HepG2 (cell line): ENCODE data around the gene PRAMEF13. TPM values are rescaled to one million over a fixed set of nuclear protein-coding genes. Genes with fewer than 3 reads are reported as not detected.
"Not testable (repeated sequence)": the region's sequence is repeated elsewhere in the genome, so short reads cannot be mapped to it uniquely, and the experiment has no call there.

ENCODE experiments used
- ATAC-seq: fragments of 200-7000 bp; cut with Tn5 transposase; 3 replicates; pipeline ENCODE4 v1.9.1; 2020; ENCODE audit warnings: mild to moderate bottlenecking, moderate library complexity
- BruUV-seq: library from RNA; stranded (reverse); fragments of 400-500 nt; replicated peaks from 2 replicates; lab custom pipeline; 2021; lab: Mats Ljungman, UMichigan
- CTCF ChIA-PET: fragments of 300-600 bp; formaldehyde crosslinking; extraction: SDS; loops from one replicate; lab custom pipeline; 2021; ENCODE audit warnings: low total read pairs, inconsistent platforms, low intra/inter-chr PET ratio; lab: Yijun Ruan, JAX
- POLR2A ChIA-PET: fragments of 350-600 bp; sonication (Branson Sonifier 250); formaldehyde crosslinking; loops from one replicate; lab custom pipeline; 2020; ENCODE audit warnings: antibody characterized with exemption, inconsistent platforms; lab: Yijun Ruan, JAX
- DNase-seq: peaks from one replicate; pipeline ENCODE4 v3.0.0-alpha.2; 2015; ENCODE audit warnings: low spot score
- FAIRE-seq: peaks from 3 replicates; lab custom pipeline; 2011; peaks lifted over from hg19 to GRCh38; lab: Jason Lieb, UNC
- H2AFZ ChIP-seq: one replicate; pipeline ENCODE4 v1.6.1; 2011; ENCODE audit warnings: low read length, inconsistent platforms
- H3K27ac ChIP-seq: fragments of 300-600 bp; 3 replicates; pipeline ENCODE4 v1.8.0; 2011; ENCODE audit warnings: mixed run types, mild to moderate bottlenecking, mixed read lengths, low read length, inconsistent platforms; ENCODE audit not compliant: insufficient read depth; ENCODE audit errors: extremely low read length
- H3K27me3 ChIP-seq, 2 experiments: fragments of 200-600 bp in 1 of 2; 2 replicates in 1 of 2; 3 replicates in 1 of 2; pipeline versions ENCODE4 v1.6.0 to v1.8.0; 2011; ENCODE audit warnings: low read length in 2 of 2, mild to moderate bottlenecking in 2 of 2, moderate library complexity in 2 of 2, inconsistent platforms in 1 of 2; ENCODE audit not compliant: insufficient read depth in 2 of 2, control insufficient read depth in 1 of 2
- H3K36me3 ChIP-seq, 2 experiments: fragments of 200-600 bp in 1 of 2; replicated peaks in 1 of 2; 2 replicates in 1 of 2; 3 replicates in 1 of 2; pipeline versions ENCODE4 v1.5.1 to v1.8.0; 2011; ENCODE audit warnings: low read length in 2 of 2, inconsistent platforms in 1 of 2; ENCODE audit not compliant: insufficient read depth in 2 of 2, control insufficient read depth in 1 of 2
- H3K4me1 ChIP-seq: 2 replicates; pipeline ENCODE4 v1.5.1; 2012; ENCODE audit warnings: low read length, inconsistent platforms; ENCODE audit not compliant: insufficient read depth
- H3K4me2 ChIP-seq: 2 replicates; pipeline ENCODE4 v1.6.0; 2011; ENCODE audit warnings: low read depth, low read length, inconsistent platforms
- H3K4me3 ChIP-seq, 3 experiments: fragments of 200-600 bp in 1 of 3; sonication (generic), shearing (Covaris generic) in 1 of 3; replicated peaks in 1 of 3; 2 replicates each; pipeline ENCODE4 v1.5.1; 2011 to 2016; ENCODE audit warnings: low read length in 3 of 3, inconsistent platforms in 2 of 3, low read depth in 2 of 3, mild to moderate bottlenecking in 2 of 3, control low read depth in 1 of 3, mixed read lengths in 1 of 3; ENCODE audit not compliant: insufficient read depth in 1 of 3
- H3K79me2 ChIP-seq: one replicate; pipeline ENCODE4 v1.6.1; 2011; ENCODE audit warnings: low read length, inconsistent platforms; ENCODE audit not compliant: insufficient read depth
- H3K9ac ChIP-seq: 2 replicates; pipeline ENCODE4 v1.6.0; 2011; ENCODE audit warnings: mild to moderate bottlenecking, low read depth, low read length, inconsistent platforms; ENCODE audit not compliant: insufficient read depth
- H3K9me3 ChIP-seq: 2 replicates; pipeline ENCODE4 v1.5.1; 2012; ENCODE audit warnings: mild to moderate bottlenecking, low read length
- H4K20me1 ChIP-seq: 2 replicates; pipeline ENCODE4 v1.6.0; 2011; ENCODE audit warnings: inconsistent platforms, mild to moderate bottlenecking, low read length, moderate library complexity; ENCODE audit not compliant: insufficient read depth
- WGBS: methylation state at CpG from one replicate; pipeline ENCODE4 v1.1.6; 2017; ENCODE audit warnings: low lambda C conversion rate; 5-methylcytosine and 5-hydroxymethylcytosine counted together
- in situ Hi-C: cut with HindIII; loops from 2 replicates; pipeline ENCODE4 v1.10.0; 2017; ENCODE audit warnings: low pct_unique_long_range_greater_than_20kb; ENCODE audit not compliant: extremely low pct_ligation_motif_present
- intact Hi-C: fragments of 100-400 bp; cut with micrococcal nuclease; formaldehyde crosslinking; loops from one replicate; pipeline ENCODE4 v1.10.0; 2022; ENCODE audit not compliant: unreplicated experiment
- polyA plus RNA-seq, 8 experiments: library from polyadenylated mRNA; depleted of rRNA in 3 of 8; stranded (reverse) in 7 of 8; unstranded in 1 of 8; fragments of >200 nt; fragmentation: Illumina TruSeq in 4 of 8; extraction: Trizol in 4 of 8; gene quantifications; 2 replicates each; pipeline versions ENCODE4 v1.2.1 to v1.2.3, GENCODE V29; 2011 to 2016; ENCODE audit warnings: low read depth in 4 of 8, missing spikeins in 1 of 8, mixed read lengths in 1 of 8; ENCODE audit not compliant: insufficient read depth in 1 of 8
- total RNA-seq, 5 experiments: library from RNA; depleted of rRNA; stranded (reverse); fragments of >200 nt; fragmentation: Illumina TruSeq; extraction: Trizol; gene quantifications; 2 replicates each; pipeline ENCODE4 v1.2.3, GENCODE V29; 2016; ENCODE audit warnings: low read depth in 1 of 5

The PRAMEF13 gene
- total and polyA plus RNA-seq, 2 of the 13 experiments (the other 11 are each of a cell fraction or from before 2014, with no cell fraction given), result not detected

DNA sequence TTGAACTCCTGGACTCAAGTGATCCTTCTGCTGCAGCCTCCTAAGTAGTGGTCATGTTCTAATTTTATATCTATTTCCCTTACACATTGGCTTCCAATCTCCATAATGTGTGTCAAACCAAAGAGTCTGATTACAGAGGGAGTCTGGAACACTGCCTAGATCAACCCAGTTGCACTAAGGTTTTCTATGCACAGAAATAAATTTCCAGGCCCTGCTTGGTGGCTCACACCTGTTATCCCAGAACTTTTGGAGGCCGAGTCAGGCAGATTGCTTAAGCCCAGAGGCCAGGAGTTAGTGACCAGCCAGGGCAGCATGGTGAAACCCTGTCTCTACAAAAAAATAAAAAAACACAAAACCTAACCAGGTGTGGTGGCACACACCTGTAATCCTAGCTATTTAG is 32.8 kb upstream of the PRAMEF13 start:
- FAIRE-seq, H3K9me3 ChIP-seq, DNase-seq, ATAC-seq, H2AFZ ChIP-seq, in situ Hi-C loops, H3K36me3 ChIP-seq, BruUV-seq, H3K27me3 ChIP-seq, H3K79me2 ChIP-seq, H3K4me1 ChIP-seq, POLR2A ChIA-PET, H3K4me2 ChIP-seq, H3K27ac ChIP-seq, H3K4me3 ChIP-seq, intact Hi-C loops, H4K20me1 ChIP-seq, H3K9ac ChIP-seq, CTCF ChIA-PET: not testable (repeated sequence)
- WGBS, result 4% methylated on average over 1 of the region's 1 CpG

DNA sequence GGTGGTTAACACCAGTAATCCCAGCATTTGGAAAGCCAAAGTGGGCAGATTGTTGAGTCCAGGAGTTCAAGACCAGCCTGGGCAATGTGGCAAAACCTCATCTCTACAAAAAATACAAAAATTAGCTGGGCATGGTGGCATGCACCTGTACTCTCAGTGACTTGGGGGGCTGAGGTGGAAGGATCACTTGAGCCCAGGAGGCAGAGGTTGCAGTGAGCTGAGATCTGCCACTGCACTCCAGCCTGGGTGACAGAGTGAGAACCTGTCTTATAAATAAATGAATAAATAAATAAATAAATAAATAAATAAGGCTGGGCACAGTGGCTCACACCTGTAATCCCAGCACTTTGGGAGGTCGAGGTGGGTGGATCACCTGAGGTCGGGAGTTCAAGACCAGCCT is 30.8 kb upstream of the PRAMEF13 start:
- intact Hi-C loops, H3K4me1 ChIP-seq, H3K27me3 ChIP-seq, H2AFZ ChIP-seq, in situ Hi-C loops, ATAC-seq, FAIRE-seq, H3K36me3 ChIP-seq, H3K27ac ChIP-seq, POLR2A ChIA-PET, CTCF ChIA-PET, H3K79me2 ChIP-seq, BruUV-seq, H3K4me3 ChIP-seq, H3K9me3 ChIP-seq, H3K9ac ChIP-seq, H3K4me2 ChIP-seq, DNase-seq, H4K20me1 ChIP-seq: not testable (repeated sequence)
- WGBS, result 2% methylated on average over 2 of the region's 2 CpGs

DNA sequence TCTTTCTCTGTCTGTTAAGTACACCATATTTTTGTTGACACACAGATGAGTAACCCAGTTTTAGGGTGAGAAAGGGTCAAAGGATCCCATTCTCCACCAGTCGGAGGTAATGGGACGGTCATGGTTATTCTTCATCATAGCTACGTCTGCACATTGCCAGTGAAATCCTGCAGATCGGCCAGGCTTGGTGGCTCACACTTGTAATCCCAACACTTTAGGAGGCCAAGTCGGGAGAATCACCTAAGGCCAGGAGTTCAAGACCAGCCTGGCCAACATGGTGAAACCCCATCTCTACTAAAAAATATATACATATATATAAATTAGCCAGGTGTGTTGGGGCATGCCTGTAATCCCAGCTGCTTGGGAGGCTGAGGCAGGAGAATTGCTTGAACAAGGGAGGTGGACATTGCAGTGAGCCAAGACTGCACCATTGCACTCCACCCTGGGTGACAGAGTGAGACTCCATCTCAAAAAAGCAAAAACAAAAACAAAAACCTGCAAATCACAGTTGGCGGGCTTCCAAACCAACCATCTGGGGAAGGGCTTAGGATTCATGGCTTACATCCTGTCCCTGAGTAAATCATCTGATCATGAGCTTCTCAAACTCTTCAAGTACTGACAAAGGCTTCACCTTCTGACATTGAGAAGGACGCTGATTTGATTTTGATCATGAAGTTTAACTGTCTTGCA is 30.0 kb upstream of the PRAMEF13 start:
- H3K9me3 ChIP-seq, H3K36me3 ChIP-seq, H2AFZ ChIP-seq, intact Hi-C loops, POLR2A ChIA-PET, H3K4me1 ChIP-seq, DNase-seq, in situ Hi-C loops, H3K4me3 ChIP-seq, H3K27ac ChIP-seq, H3K79me2 ChIP-seq, H3K9ac ChIP-seq, CTCF ChIA-PET, FAIRE-seq, H3K4me2 ChIP-seq, H4K20me1 ChIP-seq, H3K27me3 ChIP-seq, ATAC-seq, BruUV-seq: not testable (repeated sequence)
- 19% methylated on average over 7 of the region's 7 CpGs for WGBS

DNA sequence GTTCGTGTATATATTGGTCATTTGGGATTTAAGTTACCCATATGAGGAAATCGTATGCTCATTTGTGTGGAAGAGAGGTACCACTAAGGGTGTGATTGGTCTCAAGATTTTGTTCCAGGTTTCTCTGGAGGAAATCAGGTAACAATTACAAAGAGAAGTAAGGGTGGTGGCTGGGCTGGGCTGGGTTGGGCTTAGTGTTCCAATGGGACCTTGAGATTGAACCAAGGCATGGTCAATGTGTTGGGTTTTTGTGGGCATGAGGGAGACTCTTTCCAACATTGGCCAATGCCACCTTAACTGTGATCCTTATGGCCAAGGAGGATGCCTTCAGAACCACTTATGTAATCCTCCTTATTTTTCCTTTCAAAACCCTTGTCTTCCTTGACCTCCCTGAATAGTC is 29.4 kb upstream of the PRAMEF13 start:
- H3K4me3 ChIP-seq, in situ Hi-C loops, DNase-seq, H3K36me3 ChIP-seq, H3K79me2 ChIP-seq, H4K20me1 ChIP-seq, H3K4me2 ChIP-seq, H3K4me1 ChIP-seq, H3K27me3 ChIP-seq, BruUV-seq, FAIRE-seq, ATAC-seq, H2AFZ ChIP-seq, intact Hi-C loops, H3K9ac ChIP-seq, CTCF ChIA-PET, H3K9me3 ChIP-seq, POLR2A ChIA-PET, H3K27ac ChIP-seq: not testable (repeated sequence)
- 2% methylated on average over 2 of the region's 2 CpGs for WGBS
